HG03045 (cell line): ENCODE measurements around the gene PNMA8A.
"Not testable (repeated sequence)": the region's sequence is repeated elsewhere in the genome, so short reads cannot be mapped to it uniquely, and the experiment has no call there.

Source experiments
- ATAC-seq: cut with Tn5 transposase; IDR thresholded peaks from one replicate; pipeline ENCODE4 v1.9.1; 2021; ENCODE audit warnings: mild to moderate bottlenecking, moderate library complexity; ENCODE audit not compliant: unreplicated experiment

The PNMA8A gene

DNA sequence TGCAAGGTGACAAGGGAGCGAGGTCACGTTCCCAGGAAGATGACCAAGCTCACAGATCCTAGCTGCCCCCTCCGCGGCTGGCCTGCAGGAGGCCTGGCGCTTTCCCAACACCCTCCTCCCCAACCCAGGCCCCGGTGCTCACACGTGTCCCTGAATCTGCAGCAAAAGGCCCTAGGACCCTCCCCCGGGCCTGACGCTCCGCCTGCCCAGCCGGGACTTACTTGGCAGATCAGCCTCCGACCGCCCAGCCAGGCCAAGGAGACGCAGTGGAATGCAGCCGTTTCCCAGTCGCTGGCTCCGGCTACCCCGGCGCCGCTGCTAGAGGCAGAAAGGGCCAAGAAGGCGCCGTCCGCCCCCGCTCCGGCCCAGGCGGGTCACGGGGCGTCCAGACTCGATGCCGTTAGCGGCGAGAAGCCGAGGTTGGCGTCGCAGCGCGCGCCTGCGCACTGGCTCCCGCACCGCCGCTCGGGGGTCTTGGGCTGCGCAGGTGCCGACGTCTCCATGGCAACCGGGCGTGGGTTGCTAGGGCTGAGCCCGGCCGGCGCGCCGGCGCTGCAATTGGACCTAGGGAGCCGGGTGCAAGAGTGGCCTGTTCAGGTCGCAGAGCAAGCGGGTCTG, at the start of gene PNMA8A:
Gene PNMA8A (minus strand): TSS at position 448 of the 618 bp plus-strand sequence. CDS start 528 bp downstream, outside the sequence.
- no peak for ATAC-seq

GRCh38 chr19:46520616-46521015, 49.3 kb upstream of the PNMA8A start:
- ATAC-seq, result no peak

GRCh38 chr19:46517471-46517870, 46.1 kb upstream of the PNMA8A start:
- ATAC-seq, result no peak

- ATAC-seq, result no peak
Measured at GRCh38 chr19:46515879-46516350, 44.6 kb upstream of the PNMA8A start.

DNA sequence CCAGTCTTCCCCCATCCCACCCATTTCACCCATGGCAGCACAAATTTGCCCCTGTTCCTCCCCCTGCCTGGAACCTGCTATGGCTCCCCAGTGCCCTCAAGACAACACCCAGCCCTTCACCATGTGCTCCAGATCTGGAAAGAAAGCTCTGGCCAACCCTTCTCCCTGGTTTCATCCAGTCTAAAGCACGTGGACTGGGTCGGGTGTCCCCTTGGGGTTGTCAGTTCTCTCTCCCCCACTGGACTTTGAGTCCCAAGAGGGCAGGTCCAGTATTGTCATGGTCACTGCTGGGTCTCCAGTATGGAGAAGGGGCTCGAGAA, 43.9 kb upstream of the PNMA8A start:
- no peak for ATAC-seq

- no peak for ATAC-seq
Measured at GRCh38 chr19:46514589-46515289, 43.4 kb upstream of the PNMA8A start.

DNA sequence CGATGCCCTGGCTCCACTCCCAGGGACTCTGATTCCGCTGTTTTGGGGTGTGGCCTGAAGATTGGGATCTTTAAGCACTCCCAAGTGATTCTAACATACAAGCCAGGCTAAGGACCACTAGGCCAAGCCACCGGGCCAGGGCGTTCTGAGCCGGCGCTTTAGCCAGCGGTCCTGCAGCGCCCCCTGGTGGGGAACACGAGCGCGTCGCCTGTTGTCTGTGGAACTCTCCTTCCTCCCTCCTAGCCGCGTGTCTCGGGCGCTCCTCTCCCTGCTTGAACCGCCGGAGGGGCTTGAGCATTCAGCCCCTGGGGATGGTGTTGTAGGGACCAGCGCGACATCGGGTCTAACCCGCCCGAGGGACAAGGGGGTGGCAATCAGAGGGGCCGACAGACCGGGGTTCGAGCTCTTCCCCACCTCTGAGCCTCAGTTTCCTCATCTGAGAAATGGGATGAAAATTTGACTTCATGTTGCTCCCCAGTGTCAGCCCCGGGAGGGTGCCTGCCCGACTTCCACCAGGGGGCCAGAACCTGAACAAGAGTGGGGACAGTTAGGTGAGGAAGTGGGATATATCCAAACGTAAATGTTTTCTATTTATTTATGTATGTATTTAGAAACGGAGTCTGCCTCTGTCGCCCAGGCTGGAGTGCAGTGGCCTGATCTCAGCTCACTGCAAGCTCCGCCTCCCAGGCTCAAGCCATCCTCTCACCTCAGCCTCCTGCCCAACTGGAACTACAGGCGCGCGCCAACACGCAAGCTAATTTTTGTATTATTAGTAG, 42.3 kb upstream of the PNMA8A start:
- no peak for ATAC-seq

GRCh38 chr19:46511237-46511636, 39.9 kb upstream of the PNMA8A start:
- no peak for ATAC-seq

GRCh38 chr19:46508206-46508605, 36.8 kb upstream of the PNMA8A start:
- no peak for ATAC-seq

DNA sequence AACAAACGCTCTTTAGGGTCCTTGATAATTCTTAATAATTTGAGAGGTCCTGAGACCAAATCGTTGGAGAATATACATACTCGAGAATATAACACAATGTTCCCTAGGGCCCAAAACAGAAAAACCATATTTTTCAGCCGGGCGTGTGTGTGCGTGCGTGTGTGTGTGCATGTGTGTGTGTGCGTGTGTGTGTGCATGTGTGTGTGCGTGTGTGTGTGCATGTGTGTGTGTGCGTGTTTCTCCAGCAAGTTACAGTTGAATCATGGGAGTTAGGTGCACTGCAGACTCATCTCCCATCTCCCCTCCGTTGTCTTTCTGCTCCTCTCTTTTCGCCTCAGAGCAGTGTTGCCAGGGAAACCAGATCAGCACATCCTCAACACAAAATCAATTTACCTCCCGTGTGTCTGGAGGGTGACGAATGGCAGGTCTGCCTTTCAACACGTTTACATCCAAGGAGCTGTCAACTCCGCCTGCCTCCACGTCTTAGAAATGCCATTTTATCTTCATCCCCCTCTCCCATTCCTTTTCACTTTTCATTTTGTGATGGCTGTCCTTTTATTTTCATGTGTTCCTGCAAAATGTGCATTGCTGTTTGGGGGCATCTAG, 32.6 kb upstream of the PNMA8A start:
- ATAC-seq, result no peak

DNA sequence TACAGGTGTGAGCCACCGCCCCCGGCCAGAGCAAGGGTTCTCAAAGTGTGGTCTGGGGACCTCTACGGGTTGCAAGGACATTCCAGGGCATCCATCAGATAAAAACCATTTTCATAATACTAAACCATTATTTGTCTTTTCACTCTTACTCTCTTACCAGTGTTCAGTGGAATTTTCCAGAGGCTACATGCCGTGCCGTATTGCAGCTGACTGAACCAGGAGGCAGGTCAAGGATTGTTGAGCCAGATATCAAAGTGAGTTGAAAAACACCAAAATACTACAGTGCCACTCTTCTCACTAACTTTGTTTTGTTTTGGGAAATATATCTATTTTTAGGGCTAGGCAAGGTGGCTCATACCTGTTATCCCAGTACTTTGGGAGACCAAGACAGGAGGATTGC, 31.5 kb upstream of the PNMA8A start:
- no peak for ATAC-seq

DNA sequence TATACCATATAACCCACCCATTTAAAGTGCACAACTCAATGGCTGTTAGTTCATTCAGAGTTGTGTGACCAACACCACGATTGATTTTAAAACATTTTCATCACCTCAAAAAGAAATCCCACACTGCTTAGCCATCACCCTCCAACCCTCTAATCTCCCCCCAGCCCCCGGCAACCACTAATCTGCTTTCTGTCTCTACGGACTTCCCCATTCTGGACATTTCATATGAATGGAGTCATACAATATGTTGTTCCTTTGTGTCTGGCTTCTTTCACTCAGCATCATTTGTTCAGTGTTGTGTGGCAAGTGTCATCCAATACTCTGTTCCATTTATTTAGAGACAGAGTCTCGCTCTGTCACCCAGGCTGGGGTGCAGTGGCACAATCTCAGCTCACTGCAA, 28.3 kb upstream of the PNMA8A start:
- ATAC-seq, result no peak

GRCh38 chr19:46497773-46498172, 26.4 kb upstream of the PNMA8A start:
- ATAC-seq, result no peak

DNA sequence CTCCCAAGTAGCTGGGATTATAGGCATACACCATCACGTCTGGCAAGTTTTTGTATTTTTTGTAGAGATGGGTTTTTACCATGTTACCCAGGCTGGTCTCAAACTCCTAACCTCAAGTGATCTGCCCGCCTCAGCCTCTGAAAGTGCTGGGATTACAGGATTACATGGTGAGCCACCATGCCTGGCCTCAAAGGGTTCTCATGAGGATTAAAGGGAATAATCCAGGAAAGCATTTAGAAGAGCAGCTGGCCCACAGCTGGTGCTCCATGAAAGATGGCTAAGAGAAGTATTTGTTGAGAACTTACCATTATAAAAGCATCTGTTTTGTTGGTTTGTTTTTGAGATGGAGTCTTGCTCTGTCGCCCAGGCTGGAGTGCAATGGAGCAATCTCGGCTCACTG, 25.5 kb upstream of the PNMA8A start:
- not testable (repeated sequence) for ATAC-seq

DNA sequence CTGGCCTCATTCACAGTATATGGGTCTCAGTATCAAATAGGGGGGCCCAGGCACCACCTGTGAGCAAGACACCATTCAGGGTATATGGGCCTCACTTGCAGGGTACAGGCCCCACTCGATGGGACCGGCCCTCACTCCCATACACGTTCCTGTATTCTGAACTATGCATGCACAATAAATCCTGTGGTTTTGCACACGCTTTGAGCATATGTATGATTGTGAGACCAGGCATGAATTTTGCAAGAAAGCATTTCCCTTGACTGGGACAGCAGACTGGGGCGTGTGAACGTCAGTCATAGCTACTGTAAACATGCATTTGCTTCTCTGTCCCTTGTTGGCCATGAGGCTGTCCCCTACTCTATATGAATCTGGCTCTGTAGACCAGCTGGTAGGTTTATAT, 24.9 kb upstream of the PNMA8A start:
- ATAC-seq, result no peak

- ATAC-seq, result no peak
Measured at GRCh38 chr19:46495786-46496099, 24.4 kb upstream of the PNMA8A start, which contains the start of gene PNMA8B. PNMA8B (minus strand) TSS chr19:46495867; CDS start chr19:46495465, 402 bp downstream.

DNA sequence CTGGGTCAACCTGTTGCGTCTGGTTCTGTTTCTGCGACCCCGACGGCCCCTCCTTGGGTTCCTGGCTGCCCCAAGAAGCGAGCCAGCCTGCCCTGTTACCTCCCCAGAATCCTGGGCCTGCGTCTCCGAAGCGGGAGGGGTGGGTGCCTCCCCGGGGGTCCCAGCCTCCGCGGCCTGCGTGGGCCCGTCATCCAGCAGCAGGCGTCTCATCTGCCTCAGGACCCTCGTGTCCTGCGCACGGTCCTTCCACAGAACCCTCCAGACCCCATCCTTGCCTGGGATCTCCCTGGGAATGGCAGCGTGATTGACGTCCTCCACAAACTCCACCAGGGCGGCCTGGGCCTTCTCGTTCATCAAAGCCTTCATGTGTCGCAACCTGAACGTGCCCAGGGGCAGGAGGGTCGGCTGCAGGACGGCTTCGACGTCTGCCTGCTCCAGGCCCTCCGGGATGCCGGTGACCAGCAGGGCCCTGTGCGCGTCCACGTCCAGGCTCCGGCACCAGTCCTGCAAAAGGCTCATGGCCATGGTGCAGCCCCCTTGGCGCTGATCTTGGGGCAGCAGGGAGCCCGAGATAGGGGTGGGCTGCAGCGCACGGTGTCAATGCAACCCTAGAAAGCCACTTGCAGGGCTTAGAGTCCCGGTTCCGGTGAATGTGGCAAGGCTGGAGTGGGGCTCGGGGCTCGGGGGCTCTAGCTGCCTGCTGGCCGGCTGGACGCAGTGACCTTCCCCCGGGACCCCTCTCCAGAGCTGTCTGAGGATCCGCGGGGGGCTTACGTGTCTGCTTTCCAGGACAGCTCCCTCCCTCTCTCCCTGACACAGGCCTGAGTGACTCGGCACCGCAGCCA, 23.8 kb upstream of the PNMA8A start:
- ATAC-seq, result no peak

GRCh38 chr19:46494146-46494940, 23.0 kb upstream of the PNMA8A start:
- no peak for ATAC-seq

DNA sequence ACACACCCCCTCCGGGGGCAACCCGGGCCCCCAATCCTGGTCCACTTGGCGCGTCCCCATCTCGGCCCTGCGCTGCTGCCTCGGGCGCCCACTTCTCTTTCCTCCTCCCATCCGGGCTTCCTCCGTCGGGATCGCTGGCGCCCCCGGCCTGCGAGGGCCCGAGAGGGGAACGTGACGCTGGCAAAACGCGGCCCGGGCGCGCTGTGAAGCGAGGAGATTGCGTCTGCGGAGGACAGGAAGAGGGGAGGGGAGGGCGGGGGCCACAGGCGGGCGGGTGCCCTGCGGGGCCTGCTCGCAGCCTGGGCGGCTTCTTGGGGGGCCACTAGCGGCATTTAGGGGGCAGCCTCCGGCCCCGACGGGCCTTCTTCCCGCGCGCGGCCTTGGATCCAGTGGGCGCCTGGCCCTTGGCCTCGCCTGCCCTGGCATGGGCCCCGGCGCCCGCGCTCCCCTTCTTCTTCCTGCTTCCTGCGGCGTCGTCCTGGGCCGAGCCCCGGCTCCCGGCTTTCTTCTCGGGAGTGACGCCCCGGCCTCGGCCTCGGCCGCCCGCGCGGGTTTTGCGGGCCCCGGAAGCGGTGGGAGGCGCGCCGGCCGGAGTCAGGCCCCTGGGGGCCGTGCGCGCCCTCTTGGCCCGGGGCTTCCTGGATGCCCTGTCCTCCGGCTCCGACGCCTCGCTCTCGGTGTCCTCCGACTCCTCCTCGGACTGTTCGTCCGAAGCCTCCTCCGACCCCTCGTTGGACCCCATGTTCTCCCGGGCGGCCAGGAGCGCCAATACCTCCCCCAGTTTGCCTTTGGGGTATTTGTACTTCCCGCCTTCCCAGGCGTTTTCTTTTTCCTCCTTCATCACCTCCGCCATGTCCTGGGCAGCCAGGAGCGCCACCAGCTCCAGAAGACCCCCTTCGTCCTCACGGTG, 22.1 kb upstream of the PNMA8A start:
- no peak for ATAC-seq
